GM10248 (cell line): Measurements from ENCODE around the gene ACO2.

Source experiments
- CTCF ChIA-PET: fragments of 300-600 bp; sonication (Branson Sonifier 250); formaldehyde crosslinking; extraction: SDS; loops from one replicate; lab custom pipeline; 2021; ENCODE audit warnings: antibody characterized with exemption; lab: Yijun Ruan, JAX
- POLR2A ChIA-PET: fragments of 350-650 bp; sonication (Branson Sonifier 250); formaldehyde crosslinking; extraction: SDS; loops from one replicate; lab custom pipeline; 2020; ENCODE audit warnings: antibody characterized with exemption; lab: Yijun Ruan, JAX
- DNase-seq: peaks from one replicate; pipeline ENCODE4 v3.0.0; 2012; ENCODE audit errors: extremely low spot score
- TF ChIP-seq, protein P1 (sequence below): IDR thresholded peaks from 2 replicates; pipeline ENCODE4 v1.5.1; 2012; ENCODE audit warnings: mild to moderate bottlenecking, low read depth; ENCODE audit errors: extremely low read depth, missing control alignments, control extremely low read depth

Gene ACO2

DNA sequence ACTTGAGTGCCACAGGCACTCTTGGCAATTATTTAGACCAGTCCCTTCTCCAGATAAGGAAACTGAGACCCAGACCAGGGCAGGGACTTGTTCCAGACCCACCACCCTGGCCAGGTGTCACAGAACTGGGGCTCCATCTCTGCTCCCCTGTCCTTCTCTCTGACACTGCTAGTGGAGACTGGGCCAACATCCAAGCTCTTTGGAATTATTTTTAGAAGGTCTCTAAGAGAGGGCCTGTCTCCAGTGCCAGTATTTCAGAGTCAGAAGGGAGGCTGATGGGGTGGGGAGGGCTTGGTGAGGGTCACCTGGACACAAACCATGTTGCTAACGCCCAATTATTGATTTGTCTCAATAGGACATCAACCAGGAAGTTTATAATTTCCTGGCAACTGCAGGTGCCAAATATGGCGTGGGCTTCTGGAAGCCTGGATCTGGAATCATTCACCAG lies 42.6 kb downstream of the ACO2 start:
- POLR2A ChIA-PET = no interaction called here
- DNase-seq = no peak
- TF ChIP-seq, protein P1, sequence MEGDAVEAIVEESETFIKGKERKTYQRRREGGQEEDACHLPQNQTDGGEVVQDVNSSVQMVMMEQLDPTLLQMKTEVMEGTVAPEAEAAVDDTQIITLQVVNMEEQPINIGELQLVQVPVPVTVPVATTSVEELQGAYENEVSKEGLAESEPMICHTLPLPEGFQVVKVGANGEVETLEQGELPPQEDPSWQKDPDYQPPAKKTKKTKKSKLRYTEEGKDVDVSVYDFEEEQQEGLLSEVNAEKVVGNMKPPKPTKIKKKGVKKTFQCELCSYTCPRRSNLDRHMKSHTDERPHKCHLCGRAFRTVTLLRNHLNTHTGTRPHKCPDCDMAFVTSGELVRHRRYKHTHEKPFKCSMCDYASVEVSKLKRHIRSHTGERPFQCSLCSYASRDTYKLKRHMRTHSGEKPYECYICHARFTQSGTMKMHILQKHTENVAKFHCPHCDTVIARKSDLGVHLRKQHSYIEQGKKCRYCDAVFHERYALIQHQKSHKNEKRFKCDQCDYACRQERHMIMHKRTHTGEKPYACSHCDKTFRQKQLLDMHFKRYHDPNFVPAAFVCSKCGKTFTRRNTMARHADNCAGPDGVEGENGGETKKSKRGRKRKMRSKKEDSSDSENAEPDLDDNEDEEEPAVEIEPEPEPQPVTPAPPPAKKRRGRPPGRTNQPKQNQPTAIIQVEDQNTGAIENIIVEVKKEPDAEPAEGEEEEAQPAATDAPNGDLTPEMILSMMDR = no peak
- CTCF ChIA-PET = no interaction called here

DNA sequence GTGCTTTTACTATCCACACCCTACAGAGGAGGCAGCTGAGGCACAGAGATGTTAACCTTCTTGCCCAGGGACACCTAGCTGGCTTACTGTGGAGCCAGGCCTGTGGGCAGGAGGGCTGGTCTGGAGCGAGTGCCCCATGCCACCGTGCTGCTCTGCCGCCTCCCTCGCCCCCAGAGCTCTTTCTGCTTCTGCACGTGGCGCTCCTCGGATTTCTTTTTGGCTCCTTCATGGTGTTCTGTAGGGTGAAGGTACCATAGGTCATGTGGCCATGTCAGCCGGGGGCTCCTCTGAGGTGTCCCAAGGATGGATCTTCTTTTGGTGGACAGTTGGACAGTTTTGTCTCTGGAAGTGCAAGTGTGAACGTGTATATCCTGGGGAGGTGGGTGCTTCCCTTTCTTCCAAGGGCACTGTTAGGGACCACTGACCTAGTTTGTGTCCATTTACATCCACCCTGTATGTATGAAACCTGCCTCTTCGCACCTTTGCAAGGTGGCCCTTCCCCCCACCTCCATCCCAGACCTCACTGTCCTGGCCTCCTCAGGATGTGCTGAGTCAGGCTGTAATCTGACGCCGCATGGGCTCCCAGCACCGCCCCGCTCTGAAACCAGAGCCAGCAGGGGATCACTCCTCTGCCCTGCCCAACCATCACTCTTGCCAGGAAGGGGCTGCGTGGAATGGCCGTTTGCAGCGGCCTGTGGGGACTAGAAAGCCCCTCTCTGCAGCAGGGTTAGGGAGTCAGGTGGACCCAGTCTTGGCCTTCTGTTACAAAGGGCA lies 43.7 kb downstream of the ACO2 start:
- ChIA-PET POLR2A (interaction anchor here (0.6 kb wide), 1 partner anchor 17 kb away, joined by 4 read pairs; no protein-coding TSS in a partner anchor), CTCF (interaction anchor here (1.0 to 3.2 kb wide), 3 partner anchors 14 to 110 kb away, joined by 3 to 18 read pairs (median 5); no protein-coding TSS in a partner anchor)
- TF ChIP-seq, protein P1 = no peak
- no peak for DNase-seq

DNA sequence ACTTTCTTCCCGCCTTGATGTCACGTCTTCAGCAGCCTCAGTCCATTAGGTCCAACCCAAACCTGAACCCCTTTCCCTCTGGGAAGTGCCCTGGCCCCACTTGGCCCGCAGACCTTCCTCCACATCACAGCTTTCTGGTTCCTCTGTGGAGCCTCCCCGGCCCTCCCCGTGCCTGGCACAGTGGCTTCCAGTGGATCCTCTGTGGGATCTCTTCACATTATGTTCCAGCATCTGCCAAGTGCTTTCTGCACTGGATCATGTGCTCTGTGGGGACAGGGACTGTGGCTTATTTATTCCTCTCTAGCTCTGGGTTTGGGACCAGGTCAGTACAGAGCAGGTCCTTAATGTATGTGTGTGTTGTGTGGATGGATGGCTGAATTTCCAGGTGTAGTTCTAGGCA lies 44.5 kb downstream of the ACO2 start:
- CTCF ChIA-PET = interaction anchor here (1.0 to 6.4 kb wide), 5 partner anchors 13 to 110 kb away, joined by 3 to 55 read pairs (median 5); no protein-coding TSS in a partner anchor
- no peak for DNase-seq
- TF ChIP-seq, protein P1 = no peak
- POLR2A ChIA-PET = interaction anchor here (0.8 kb wide), 1 partner anchor 66 kb away, joined by 3 read pairs; the partner anchor contains the start of gene TOB2

DNA sequence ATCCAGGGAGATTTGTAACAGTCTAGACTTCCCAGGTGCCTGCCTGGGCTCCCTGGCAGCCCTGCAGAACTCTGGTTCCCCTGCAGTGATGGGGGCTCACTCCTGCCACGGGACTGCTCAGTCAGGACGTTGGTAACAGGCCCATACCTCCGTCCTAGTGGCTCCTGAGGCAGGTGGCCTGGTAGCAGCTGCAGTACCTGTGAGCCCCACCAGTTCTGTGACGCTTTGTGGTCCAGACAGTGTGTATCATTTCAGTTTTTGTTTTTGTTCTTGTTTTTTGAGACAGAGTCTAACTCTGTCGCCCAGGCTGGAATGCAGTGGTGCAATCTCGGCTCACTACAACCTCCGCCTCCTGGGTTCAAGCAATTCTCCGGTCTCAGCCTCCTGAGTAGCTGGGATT lies 47.5 kb downstream of the ACO2 start:
- POLR2A ChIA-PET = no interaction called here
- no peak for DNase-seq
- CTCF ChIA-PET = interaction anchor here (0.7 to 6.4 kb wide), 14 partner anchors 10 to 594 kb away, joined by 3 to 109 read pairs (median 13); partner anchors contain the start of genes ACO2, PHF5A and TOB2
- TF ChIP-seq, protein P1 = no peak

DNA sequence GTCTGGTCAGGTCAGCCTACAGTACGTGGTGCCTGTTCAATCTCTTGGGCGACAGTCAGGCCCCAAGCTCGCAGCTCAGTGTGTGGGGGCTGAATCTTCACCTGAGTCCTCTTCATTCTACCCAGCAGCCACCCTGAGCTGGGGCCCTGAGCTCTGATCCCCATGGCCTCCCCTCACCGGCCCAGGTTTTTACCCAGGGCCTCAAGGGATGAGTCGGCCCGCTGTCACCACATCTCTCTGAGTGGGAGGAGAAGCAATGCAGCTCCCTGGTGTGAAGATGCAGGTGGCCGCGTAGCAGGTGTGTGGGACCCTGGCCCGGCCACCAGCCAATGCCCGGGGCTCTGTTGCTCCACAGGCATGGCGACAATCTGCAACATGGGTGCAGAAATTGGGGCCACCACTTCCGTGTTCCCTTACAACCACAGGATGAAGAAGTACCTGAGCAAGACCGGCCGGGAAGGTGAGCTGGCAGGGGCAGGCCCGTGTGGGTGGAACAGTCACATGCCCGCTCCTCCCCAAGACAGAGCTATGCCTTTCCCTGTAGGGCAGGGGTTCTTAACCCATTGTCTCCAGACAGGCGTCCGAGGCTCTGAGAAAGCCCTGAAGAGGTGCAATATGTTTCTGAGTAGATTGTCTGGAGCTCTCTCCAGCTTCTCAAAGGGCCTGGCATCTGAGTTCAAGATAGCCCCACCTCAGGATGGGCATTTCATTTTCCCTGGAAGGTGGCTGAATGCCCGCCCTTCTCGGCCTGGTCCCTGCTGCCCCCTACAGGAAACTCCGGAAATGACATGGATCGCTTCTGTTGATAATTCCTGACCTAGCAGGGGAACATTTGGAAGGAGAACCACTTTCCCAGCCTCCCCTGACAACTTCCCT lies 48.5 kb downstream of the ACO2 start:
- TF ChIP-seq, protein P1 = peak; percentile 73
- POLR2A ChIA-PET = no interaction called here
- peak; percentile 68 for DNase-seq
- CTCF ChIA-PET = interaction anchor here (0.6 to 6.4 kb wide), 35 partner anchors 8 to 686 kb away, joined by 3 to 109 read pairs (median 4); partner anchors contain the start of genes ACO2, PHF5A and TOB2

DNA sequence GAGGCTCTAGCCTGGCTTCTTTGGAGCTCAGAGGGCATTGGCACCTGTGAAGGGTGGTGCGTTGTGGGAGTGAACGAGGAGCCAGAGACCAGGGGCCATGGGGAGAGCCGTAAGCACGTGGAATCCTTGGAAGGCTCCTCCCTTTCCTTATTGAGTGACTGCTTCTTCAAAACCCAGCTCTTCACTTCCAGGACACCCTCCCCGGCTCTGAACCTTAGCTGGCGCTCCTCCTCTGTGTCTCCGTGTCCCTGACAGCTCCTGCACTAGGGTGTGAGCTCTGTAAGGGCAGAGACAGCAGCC lies 49.1 kb downstream of the ACO2 start:
- POLR2A ChIA-PET = no interaction called here
- CTCF ChIA-PET = interaction anchor here (0.7 to 6.4 kb wide), 32 partner anchors 9 to 595 kb away, joined by 3 to 109 read pairs (median 5); partner anchors contain the start of genes ACO2 and PHF5A
- TF ChIP-seq, protein P1 = no peak
- no peak for DNase-seq
